ACHN (cell line): ENCODE measurements around the gene CHTOP.
A peak's percentile ranks its signal among the peaks of the same experiment; 100 is the strongest.

ENCODE experiments used
- DNase-seq: peaks from one replicate; pipeline ENCODE4 v3.0.0-alpha.2; 2015
- in situ Hi-C: cut with HindIII; loops from 2 replicates; pipeline ENCODE4 v1.10.0; 2017; ENCODE audit warnings: low sequenced_read_pairs, low pct_ligation_motif_present, low pct_unique_long_range_greater_than_20kb

CHTOP gene

GRCh38 chr1:153673511-153673910 lies 39.6 kb downstream of the CHTOP start:
- in situ Hi-C loops = no loop called here

GRCh38 chr1:153677718-153678518 lies 44.1 kb downstream of the CHTOP start:
- DNase-seq = peak; percentile 55
- in situ Hi-C loops = no loop called here

More at GRCh38 chr1:153673511-153673910, 39.6 kb downstream of the CHTOP start:
- no peak for DNase-seq

- in situ Hi-C loops = no loop called here
- peak; percentile 42 for DNase-seq
Observed at GRCh38 chr1:153678519-153679336, 44.9 kb downstream of the CHTOP start, which contains the start of gene NPR1. NPR1 (plus strand) TSS chr1:153678688; CDS start chr1:153679109, 421 bp downstream.

GRCh38 chr1:153679337-153680119 lies 45.7 kb downstream of the CHTOP start:
- no peak for DNase-seq
- in situ Hi-C loops = no loop called here

GRCh38 chr1:153680120-153680403 lies 46.2 kb downstream of the CHTOP start:
- DNase-seq = no peak
- in situ Hi-C loops = no loop called here

- DNase-seq = no peak
- in situ Hi-C loops = no loop called here
Observed at GRCh38 chr1:153682730-153683129, 48.9 kb downstream of the CHTOP start.

- no peak for DNase-seq
- in situ Hi-C loops = no loop called here
Observed at GRCh38 chr1:153683854-153684253, 50.0 kb downstream of the CHTOP start.

GRCh38 chr1:153684892-153685291 lies 51.0 kb downstream of the CHTOP start:
- in situ Hi-C loops = no loop called here
- no peak for DNase-seq

GRCh38 chr1:153685544-153686340 lies 51.9 kb downstream of the CHTOP start:
- no peak for DNase-seq
- in situ Hi-C loops = no loop called here

GRCh38 chr1:153687346-153688125 lies 53.7 kb downstream of the CHTOP start:
- in situ Hi-C loops = no loop called here
- no peak for DNase-seq

- in situ Hi-C loops = no loop called here
- DNase-seq = no peak
Observed at GRCh38 chr1:153688276-153688675, 54.4 kb downstream of the CHTOP start.

- in situ Hi-C loops = no loop called here
- no peak for DNase-seq
Observed at GRCh38 chr1:153688736-153689328, 55.0 kb downstream of the CHTOP start.

GRCh38 chr1:153693466-153693865 lies 59.6 kb downstream of the CHTOP start:
- in situ Hi-C loops = no loop called here
- no peak for DNase-seq
